Measurements from ENCODE around the gene UTP11. TPM values are rescaled to one million over a fixed set of nuclear protein-coding genes. Genes with fewer than 3 reads are reported as not detected.

UTP11 gene
- total and polyA plus RNA-seq, 2 of the 8 experiments (the other 6 are each of a cell fraction or from before 2014, with no cell fraction given) = 19.5 to 60.5 TPM

GRCh38 chr1:38068220-38068979 is 55.9 kb downstream of the UTP11 start:
- CTCF ChIA-PET (ENCODE audit: partially characterized antibody) = interaction anchor here (0.9 to 11.2 kb wide), 14 partner anchors 8 to 557 kb away, joined by 3 to 212 read pairs (median 4); partner anchors contain the start of gene POU3F1
- no peak for FAIRE-seq
- Histone ChIP-seq H4K8ac (ENCODE audit: extremely low read depth, insufficient read depth, low read length) (no peak overlapping the region; the same call in 1 of the 2 replicates), H2AK5ac (ENCODE audit: low read depth, low read length) (no peak overlapping the region), H4K91ac (replicated peaks; ENCODE audit: insufficient read length, low read length) (no peak overlapping the region), H3K14ac (ENCODE audit: insufficient read length) (no peak overlapping the region), H3K4ac (replicated peaks; ENCODE audit: insufficient read length, low read depth, low read length) (no peak overlapping the region), H4K20me1 (replicated peaks in 1 of 2; ENCODE audit: control insufficient read depth in 1 of 2, insufficient read depth in 2 of 2, low read length in 2 of 2) (peaks cover 0 to 2% of the 10 kb centered on the region in 2 experiments), H3K4me1 (replicated peaks in 1 of 4; ENCODE audit: control insufficient read depth in 3 of 4, insufficient read depth in 4 of 4, low read length in 3 of 4) (peaks cover 0 to 28% (median 14%) of the 10 kb centered on the region in 4 experiments; a peak in 6 of 7 replicates), H2BK15ac (ENCODE audit: low read length) (no peak overlapping the region), H2BK12ac (ENCODE audit: low read depth, low read length) (no peak overlapping the region), H2BK20ac (ENCODE audit: low read length) (no peak overlapping the region), H3K18ac (ENCODE audit: extremely low read depth, low read length) (no peak overlapping the region), H3K27ac (ENCODE audit: low read depth, low read length) (no peak overlapping the region), H3K23ac (ENCODE audit: insufficient read length) (no peak overlapping the region), H2BK5ac (ENCODE audit: low read depth, low read length) (no peak overlapping the region), H4K5ac (ENCODE audit: insufficient read length, low read depth, low read length) (no peak overlapping the region), H3K4me2 (ENCODE audit: insufficient read depth in 1 of 2, low read depth in 2 of 2, low read length in 2 of 2) (no peak overlapping the region), H3K36me3 (ENCODE audit: control insufficient read depth in 2 of 4, insufficient read depth in 4 of 4, low read length in 3 of 4) (no peaks in the 10 kb centered on the region), H2AFZ (ENCODE audit: low read length) (no peak overlapping the region), H3K9me3 (ENCODE audit: insufficient read depth in 2 of 2, low read depth in 1 of 2, low read length in 1 of 2) (no peaks in the 10 kb centered on the region), H3K4me3 (ENCODE audit: extremely low read depth in 1 of 4, insufficient read depth in 2 of 4, low read depth in 3 of 4, low read length in 4 of 4) (no peak overlapping the region), H3K23me2 (ENCODE audit: low read depth, low read length) (no peaks in the 10 kb centered on the region; the same call in 1 of the 2 replicates), H3K56ac (replicated peaks; ENCODE audit: insufficient read length, low read depth, low read length) (no peak overlapping the region), H3K9ac (replicated peaks in 1 of 4; ENCODE audit: extremely low read depth in 1 of 4, low read depth in 3 of 4, low read length in 3 of 4) (no peak overlapping the region), H3K79me2 (ENCODE audit: control insufficient read depth in 1 of 2, insufficient read depth in 2 of 2, low read length in 2 of 2) (no peaks in the 10 kb centered on the region), H3K79me1 (ENCODE audit: low read depth, low read length) (peaks cover 4% of the 10 kb centered on the region; the same call in 1 of the 2 replicates), H2BK120ac (replicated peaks; ENCODE audit: low read depth, low read length) (no peak overlapping the region), H3K27me3 (replicated peaks in 1 of 4; ENCODE audit: control insufficient read depth in 3 of 4, extremely low read depth in 1 of 4, insufficient read depth in 3 of 4, low read length in 3 of 4) (no peaks in the 10 kb centered on the region; a peak in 4 of 7 replicates)
- 71% methylated on average over 14 of the region's 14 CpGs; no CpG with 5 or more reads in 1 of the 2 experiments for WGBS, 2 experiments (ENCODE audit: extremely low coverage in 1 of 2, insufficient coverage in 1 of 2, insufficient read length in 1 of 2, insufficient replicate concordance in 2 of 2, low coverage in 1 of 2, low lambda C conversion rate in 2 of 2, missing lambda C conversion rate in 1 of 2)
- DNase-seq (ENCODE audit: low read depth in 1 of 2, low spot score in 2 of 2) = no peak
- POLR2A ChIA-PET (ENCODE audit: partially characterized antibody) = interaction anchor here (0.6 to 1.5 kb wide), 3 partner anchors 10 to 1633 kb away, joined by 3 to 9 read pairs (median 4); no protein-coding TSS in a partner anchor
- TF ChIP-seq JUND (IDR thresholded peaks at IDR 0.05; ENCODE audit: low read length) (no peak), RXRA (IDR thresholded peaks at IDR 0.05; ENCODE audit: insufficient read depth, low read depth, low read length) (no peak), SIN3A (conservative IDR thresholded peaks at IDR 0.05 in 1 of 2, IDR thresholded peaks at IDR 0.05 in 1 of 2; ENCODE audit: low read depth in 1 of 2, low read length in 2 of 2) (no peak), CBX5 (IDR thresholded peaks at IDR 0.05; ENCODE audit: low read depth, low read length) (no peak), HDAC2 (IDR thresholded peaks at IDR 0.05; ENCODE audit: borderline replicate concordance in 1 of 2, low read depth in 2 of 2, low read length in 2 of 2) (no peak), RBBP5 (IDR thresholded peaks at IDR 0.05; ENCODE audit: borderline replicate concordance, low read depth, low read length) (no peak), TEAD4 (IDR thresholded peaks at IDR 0.05; ENCODE audit: low read depth, low read length) (no peak), KDM5A (IDR thresholded peaks at IDR 0.05; ENCODE audit: low read length) (no peak), EZH2 (IDR thresholded peaks at IDR 0.05; ENCODE audit: low read depth, low read length, severe bottlenecking) (no peak), SIRT6 (IDR thresholded peaks at IDR 0.05; ENCODE audit: low read length) (no peak), CBX8 (IDR thresholded peaks at IDR 0.05; ENCODE audit: borderline replicate concordance, low read depth, low read length) (no peak)
